Measurements from ENCODE around the gene JOSD1.

The JOSD1 gene

DNA sequence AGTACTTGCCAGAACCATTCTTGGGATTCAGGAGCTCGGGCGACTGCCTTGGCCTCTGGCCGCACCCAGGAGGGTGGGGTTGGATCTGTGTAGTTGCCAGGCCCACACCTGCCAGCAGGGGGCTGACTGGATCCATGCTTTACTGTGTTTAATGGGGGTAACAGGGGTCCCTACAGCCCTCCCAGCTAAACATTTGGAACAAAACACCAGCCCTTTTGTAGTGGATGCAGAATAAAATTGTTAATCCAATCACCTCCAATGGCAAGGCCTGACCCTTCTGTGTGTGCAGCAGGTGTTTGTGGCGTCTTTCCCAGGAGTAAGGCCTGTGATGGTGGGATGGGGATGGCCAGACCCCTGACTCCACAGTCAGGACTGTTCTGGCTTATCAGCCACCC lies 32.6 kb upstream of the JOSD1 start:
- DNase-seq (ENCODE audit: low read depth), result no peak

DNA sequence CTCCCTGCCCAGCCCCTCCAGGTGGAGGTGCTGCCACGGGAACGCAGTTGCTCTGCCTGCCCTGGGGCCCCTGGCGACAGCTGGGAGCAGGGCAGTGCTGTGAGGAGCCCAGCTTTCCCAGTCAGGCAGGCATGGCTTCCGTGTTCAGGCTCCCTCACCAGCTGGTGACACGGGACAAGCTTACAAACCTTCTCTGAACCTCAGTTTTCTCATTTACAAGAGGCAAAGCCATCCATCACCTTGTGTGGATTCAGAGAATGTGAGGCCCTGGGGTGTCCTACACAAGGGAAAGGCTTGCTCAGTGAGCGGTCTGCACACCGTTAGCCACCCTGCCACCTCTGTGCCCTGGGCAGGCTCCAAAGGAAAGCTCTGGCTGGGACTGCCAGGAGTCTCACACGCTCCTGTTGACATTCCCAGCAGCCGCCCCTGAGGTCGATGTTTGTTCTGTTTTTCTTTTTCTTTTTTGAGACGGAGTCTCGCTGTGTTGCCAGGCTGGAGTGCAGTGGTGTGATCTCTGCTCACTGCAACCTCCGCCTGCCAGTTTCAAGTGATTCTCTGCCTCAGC lies 31.6 kb upstream of the JOSD1 start:
- no peak for DNase-seq (ENCODE audit: low read depth)

DNA sequence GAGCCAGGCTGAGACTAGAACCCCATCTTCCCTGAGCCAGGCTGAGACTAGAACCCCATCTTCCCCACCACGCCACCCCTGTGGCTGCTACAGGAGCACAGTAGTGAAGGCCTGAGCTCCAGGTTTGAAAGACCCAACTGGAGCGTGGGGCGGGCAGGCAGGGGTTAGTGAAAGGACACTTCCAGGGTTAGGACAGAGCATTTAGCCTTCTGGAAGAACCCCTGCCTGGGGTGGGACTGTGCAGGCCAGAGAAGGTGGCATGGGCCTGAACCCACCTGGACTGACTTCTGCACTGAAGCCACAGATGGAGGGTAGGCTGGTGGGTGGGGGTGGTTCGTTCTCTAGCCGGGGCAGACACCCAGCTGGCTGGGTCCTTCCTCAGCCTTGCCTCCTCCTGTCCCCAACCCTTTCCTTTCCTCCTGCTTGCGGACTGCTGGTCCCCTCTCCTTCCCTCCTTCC lies 31.0 kb upstream of the JOSD1 start:
- DNase-seq (ENCODE audit: low read depth), result no peak

DNA sequence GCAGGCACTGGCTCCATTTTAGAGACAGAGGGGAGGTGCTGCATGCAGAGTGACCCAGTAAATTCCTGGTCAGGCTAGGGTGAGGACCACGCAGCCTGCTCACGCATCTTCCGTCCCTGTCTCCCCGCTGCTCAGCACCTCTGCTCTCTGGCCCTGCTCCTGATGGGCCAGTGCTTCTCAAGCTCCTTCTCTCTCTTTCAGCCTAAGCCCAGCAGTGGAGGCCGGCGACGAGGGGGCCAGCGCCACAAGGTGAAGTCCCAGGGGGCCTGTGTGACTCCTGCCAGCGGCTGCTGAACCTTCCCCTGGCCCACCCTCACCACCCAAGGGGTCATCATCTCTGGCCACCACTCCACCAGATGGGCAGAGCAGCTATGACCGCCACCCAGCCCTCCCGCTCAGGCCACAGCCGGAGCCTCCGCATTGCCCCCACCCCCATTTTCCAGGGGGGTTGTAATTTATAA lies 29.7 kb upstream of the JOSD1 start:
- no peak for DNase-seq (ENCODE audit: low read depth)

DNA sequence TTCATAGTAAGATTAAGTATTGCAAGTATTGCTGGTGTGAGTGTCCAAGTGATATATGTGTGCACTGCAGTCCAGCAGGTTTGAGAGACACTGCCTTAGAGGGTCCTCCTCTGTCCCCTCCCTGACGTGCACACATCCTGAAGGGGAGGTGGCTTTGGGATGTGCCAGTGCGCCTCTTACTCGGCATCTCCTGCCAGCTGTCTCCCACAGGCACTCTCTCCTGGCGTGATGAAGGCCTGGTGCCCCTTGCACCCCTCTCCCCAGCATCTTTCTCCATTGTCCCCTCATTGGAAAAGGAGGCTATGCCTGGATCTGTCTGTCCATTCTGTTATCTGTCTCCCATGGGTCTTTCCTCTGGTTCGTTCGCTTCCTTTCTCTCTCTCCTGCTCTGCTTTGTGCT lies 29.2 kb upstream of the JOSD1 start:
- no peak for DNase-seq (ENCODE audit: low read depth)

DNA sequence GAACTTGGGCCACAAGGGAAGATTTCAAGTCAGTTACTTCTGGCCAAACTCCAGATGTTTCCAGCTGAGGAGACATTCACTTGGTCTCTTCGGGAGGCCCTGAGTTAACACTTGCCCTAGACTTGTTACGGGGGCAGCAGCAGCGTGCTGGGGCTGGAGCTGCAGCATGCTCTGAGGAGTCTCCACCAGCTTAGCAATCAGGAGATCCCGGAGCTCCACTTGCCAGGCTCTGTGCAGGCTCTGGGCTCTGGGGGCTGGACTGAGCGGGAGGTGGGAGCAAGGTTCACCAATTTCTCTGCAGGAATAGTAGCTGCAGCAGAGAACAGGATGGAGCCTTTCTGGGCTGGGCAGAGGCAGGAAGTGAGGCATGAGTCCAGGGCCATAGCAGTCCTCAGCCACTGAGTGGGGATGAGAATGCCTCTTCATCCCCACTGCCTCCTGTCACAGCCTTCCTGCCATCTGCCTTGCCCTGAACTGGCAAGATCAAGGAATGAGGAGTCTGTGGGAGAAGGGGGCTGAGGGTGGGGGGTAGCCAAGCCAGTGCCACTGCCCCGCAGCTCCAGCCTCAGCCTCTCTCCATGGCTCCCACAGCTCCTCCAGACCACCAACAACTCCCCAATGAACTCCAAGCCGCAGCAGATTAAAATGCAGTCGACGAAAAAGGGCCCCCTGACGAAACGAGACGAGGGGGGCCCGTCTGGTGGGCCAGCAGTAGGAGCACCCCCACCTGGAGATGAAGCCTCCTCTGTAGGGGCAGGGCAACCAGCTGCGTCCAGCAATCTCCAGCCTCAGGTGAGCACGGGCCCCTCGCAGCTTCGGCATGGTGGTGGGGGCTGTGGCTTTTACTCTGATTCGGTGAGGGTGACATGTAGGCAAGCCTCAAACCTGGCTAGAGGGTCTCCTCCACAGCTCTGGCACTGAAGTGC lies 28.4 kb upstream of the JOSD1 start:
- no peak for DNase-seq (ENCODE audit: low read depth)

DNA sequence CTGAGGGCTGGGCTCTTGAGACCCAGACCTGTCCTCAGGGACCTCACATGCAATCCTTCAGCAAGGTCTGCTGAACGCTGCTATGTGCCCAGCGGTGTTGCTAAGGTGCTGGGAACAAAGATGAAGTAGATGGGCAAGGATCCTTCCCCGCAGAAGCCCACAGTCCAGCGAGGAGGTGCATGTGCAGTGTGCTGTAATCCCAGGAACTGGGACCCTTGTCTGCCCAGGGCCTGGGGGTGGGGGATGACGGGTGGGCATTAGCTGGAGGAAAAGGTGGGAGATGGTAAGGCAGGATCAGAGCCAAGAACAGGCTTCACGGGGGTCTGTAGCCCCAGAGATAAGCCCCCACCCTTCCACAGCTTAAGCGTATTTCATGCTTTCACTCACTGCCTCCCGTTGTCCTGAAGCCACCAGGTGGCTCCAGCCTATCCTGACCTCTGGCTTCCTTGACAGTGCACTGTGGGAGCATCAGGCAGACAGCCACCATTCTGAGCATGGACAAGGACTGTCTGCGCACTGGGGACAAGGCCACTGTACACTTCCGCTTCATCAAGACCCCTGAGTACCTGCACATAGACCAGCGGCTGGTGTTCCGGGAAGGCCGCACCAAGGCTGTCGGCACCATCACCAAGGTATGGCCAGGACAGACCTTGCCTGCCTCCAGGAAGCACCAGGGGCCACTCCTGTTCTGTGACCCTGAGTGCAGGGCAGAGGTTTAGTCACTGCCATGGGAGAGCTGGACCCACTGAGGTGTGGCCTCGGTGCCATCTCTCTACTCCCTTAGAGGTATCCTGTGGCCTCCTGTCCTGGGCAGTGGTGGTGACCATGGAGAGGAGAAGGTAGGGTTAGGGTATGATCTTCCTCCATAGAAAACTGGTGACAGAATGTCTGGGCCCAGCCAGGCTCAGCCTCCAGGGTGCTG lies 27.0 kb upstream of the JOSD1 start:
- no peak for DNase-seq (ENCODE audit: low read depth)

DNA sequence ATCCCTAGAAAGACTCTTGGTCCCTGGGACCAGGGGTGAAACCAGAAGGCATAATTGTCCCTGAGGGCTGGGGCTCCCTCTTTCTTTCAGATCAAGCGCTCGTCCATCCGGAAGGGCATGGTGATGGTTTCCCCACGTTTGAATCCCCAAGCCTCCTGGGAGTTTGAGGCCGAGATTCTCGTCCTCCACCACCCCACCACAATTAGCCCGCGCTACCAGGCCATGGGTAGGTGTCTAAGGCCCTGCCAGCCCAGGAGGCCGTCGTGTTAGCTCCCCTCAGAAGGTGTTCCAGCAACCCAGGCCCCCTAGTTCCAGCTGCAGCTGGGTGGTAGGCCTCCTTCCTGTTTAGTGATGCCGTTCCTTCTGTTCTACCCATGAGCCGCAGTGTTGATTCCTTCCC lies 26.4 kb upstream of the JOSD1 start:
- no peak for DNase-seq (ENCODE audit: low read depth)

DNA sequence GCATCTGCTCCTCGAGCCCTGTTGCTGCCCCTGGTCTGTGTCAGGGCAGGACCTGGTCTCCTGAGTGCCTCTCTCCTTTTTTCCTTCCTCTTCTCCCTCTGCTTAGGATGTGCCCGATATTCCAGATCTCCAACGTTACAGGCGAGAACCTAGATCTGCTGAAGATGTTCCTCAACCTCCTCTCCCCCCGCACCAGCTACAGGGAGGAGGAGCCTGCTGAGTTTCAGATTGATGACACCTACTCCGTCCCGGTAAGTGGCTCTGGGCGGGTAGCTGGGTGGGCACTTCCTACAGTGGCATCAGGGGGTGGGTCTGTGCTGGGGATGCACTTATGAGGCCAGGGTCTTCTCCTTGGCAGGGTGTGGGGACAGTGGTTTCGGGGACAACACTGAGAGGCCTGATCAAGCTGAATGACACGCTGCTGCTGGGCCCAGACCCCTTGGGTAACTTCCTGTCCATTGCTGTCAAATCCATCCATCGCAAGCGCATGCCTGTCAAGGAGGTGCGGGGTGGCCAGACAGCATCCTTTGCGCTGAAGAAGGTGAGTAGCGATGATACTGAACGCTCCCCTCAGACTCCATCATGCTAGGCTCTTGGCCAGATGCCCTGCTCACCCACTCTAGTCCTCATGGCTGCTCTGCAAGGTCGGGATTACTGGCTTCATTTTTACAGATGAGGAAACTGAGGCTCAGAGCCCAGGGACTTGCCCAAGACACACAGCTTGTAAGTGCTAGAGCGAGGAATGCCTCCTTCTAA lies 25.3 kb upstream of the JOSD1 start:
- no peak for DNase-seq (ENCODE audit: low read depth)

DNA sequence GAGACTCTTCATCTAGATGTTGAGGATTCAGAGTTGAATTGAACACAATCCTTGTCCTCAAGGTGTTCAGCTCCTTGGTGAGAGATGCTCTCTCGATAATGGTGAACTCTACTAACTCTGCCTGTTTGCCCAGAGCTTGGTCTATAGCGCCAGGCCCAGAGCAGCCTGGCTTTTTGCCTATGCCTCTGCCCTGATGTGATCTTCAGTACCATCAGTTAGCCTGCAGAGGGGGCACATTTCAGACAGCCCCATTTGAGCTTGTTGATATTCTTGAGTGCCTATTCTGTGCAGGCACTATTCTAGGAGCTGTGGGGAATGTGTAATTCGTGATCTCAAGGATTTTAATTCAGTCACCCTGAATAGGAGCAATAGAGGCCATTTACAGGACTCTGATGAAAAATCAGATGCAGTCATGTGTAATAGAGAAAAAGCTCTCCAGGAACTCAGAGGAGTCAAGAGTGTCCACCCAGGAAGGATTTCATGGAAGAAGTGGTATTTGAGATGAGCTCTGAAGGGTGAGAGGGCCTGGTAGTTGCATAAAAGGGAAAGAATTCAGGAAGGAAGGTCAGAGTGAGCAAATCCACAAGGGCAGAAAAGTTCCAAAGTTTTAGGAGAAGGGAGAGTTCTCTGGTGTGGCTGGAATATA lies 24.3 kb upstream of the JOSD1 start:
- DNase-seq (ENCODE audit: low read depth), result no peak

DNA sequence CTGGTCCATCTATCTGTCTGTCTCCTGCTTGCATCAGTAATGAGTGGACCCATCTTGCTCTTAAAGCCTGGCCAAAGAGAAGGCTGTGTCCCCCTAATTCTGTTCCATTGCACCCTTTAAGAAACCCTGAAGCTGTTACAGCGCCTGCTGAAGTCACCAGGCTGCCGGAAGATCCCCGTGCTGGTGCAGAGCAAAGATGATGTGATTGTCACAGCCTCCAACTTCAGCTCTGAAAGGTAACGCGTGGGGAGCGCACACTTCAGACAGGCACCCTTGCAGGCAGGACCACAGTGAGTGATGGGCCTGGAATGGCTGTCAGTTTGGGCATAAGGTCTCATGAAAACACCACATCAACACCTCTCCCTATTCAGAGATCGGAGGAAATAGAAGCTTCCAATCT lies 23.4 kb upstream of the JOSD1 start:
- no peak for DNase-seq (ENCODE audit: low read depth)

DNA sequence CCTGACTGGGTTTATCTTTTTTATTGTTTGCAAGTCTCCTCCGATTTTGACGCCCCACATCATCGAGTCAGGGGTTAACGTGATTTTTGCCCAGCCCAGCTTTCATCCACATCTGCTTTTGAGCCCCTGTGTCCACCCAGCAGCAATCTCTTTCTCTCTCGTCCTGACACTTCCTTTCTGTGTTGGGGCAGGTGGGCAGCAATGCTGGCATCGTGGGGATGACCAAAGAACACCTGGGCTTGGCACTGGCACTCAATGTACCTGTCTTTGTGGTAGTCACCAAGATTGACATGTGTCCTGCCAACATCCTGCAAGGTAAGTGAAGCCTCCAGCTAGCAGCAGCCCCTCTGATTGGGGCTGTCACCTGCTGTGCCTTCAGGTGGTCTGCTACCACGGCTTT lies 20.8 kb upstream of the JOSD1 start:
- no peak for DNase-seq (ENCODE audit: low read depth)

DNA sequence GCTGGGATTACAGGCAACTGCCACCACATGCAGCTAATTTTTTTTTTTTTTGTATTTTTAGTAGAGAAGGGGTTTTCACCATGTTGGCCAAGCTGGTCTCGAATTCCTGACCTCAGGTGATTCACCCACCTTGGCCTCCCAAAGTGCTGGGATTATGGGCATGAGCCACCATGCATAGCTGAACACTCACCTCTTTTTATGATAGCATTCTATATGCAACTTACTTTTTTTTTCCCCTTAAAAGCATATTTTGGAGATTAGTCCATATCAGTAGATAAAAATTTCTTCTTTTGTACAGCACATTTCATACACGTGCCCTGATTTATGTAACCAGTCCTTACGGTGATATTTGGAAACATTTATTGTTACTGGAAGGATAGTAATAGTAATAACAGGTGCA lies 19.6 kb upstream of the JOSD1 start:
- DNase-seq (ENCODE audit: low read depth), result no peak

DNA sequence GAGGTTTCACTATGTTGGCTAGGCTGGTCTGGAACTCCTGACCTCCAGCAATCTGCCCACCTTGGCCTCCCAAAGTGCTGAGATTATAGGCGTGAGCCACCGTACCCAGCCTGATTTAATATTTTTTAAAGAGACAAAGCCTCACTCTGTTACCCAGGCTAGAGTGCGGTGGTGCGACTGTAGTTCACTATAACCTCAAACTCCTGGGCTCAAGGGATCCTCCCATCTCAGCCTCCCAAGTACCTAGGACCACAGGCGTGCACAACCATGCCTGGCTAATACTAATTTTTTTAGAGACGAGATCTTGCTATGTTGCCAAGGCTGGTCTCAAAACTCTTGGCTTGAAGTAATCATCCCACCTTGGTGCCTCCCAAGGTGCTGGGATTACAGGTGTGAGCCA lies 18.5 kb upstream of the JOSD1 start:
- no peak for DNase-seq (ENCODE audit: low read depth)

DNA sequence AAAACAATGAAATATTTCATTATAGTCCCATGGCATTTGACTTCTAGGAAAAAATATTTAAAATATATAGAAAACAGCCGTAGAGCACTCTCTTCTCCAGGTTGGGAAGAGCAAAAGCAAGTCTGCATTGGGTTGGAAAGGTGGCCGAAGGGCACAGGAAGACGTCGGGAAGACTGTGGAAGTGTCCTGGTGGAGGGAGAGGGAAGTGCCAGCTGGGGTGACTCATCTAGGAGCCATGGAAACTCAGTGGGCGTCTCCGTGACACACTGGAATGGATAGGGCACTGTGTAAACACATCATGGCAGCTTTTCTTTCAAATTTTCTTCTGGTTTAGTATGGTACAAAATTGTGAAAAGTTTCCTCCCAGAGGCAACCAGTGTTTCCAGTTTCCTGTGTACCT lies 17.7 kb upstream of the JOSD1 start:
- no peak for DNase-seq (ENCODE audit: low read depth)

DNA sequence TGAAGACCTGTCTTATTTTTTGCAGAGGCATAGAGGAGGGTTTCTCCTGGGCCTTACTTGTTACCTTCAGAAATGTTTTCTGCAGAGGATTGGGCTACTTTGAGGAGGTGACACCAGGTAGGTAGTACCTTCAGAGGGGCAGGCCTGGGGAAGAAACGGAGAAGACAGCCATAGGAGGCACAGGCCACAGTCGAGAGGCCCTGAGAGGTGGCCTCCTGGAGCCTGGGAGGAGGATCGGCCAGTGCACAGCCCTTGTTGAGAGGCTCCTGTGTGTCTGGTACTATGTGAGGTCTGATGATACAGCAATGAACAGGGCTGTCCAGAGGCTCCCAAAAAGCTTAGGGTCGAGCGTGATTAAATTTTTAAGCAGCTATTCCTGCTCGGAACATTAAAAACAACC lies 16.5 kb upstream of the JOSD1 start:
- no peak for DNase-seq (ENCODE audit: low read depth)

DNA sequence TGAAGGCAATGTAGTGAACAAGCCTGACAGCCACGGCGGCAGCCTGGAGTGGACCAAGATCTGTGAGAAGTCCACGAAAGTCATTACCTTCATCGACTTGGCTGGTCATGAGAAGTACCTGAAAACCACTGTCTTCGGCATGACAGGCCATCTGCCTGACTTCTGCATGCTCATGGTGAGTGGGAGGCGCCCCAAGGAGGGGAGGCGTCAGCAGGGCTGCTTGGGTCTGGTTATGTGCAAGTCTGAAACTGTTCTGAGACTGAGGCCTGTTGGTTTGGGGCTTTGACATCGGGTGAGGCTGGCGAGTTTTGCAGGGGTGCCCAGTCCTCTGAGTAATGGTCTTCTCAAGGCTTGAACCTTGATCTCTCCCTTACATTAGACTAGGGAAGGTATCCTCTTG lies 16.1 kb upstream of the JOSD1 start:
- DNase-seq (ENCODE audit: low read depth), result no peak

DNA sequence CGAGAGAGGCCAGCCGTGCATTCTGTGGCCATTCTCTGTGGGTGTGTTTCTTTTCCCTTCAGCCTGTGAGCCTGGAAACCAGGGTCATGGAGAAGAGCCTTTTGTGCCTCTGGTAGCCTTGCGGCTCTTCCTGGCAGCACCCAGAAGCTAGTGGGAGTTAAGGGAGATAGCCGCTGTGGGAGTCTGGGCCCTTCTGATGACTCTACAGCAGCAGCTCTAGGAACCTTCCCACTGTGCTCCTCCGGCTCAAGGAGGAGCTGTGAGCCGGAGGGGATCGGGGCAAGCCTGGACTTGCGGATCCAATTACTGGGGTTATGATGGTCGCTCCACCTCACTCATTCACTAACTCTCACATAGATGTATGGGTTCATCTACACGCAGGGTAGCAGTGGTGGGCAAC lies 15.5 kb upstream of the JOSD1 start:
- DNase-seq (ENCODE audit: low read depth), result no peak

DNA sequence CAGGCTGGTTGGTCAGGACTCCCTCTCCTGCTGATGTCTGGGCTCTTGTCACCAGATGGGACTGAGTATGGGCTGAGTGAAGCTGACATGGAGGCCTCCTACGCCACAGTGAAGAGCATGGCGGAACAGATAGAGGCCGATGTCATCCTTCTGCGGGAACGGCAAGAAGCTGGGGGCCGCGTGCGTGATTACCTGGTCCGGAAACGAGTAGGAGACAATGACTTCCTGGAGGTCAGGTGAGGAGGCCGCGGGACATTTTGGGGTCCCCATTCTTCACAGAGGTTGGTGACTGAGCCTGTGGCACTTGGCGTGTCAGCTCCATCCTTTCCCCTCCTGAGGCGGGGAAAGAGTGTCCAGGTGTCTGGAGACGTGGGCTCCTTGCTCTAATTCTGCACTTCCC lies 15.1 kb upstream of the JOSD1 start:
- DNase-seq (ENCODE audit: low read depth), result no peak

DNA sequence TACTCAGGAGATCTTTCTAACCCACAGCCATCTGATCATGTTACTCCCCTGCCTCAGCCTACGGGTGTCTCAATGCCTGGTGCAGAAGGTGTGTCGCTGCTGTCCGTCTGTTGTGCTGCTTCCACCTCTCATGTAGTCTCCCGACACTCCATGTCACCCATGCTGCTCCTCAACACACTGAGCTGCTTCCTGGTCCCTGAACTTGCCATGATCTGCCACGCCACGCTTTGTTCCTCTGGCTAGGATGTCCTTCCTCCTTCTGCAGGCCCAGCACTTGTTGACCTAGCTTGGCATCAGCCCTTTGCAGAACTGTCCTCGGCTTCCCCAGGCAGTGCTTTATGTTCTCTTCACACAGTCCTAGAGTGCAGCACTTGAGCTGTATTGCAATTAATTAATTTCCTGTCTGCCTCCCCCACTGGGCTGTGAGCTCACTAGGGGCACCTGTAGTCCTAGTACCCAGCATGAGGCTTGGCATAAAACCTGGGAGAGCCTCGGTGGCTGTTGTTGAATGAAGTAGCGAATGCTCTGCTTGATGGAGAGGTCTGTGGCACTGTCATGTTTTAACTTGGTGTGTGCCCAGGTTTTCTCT lies 14.5 kb upstream of the JOSD1 start:
- no peak for DNase-seq (ENCODE audit: low read depth)

DNA sequence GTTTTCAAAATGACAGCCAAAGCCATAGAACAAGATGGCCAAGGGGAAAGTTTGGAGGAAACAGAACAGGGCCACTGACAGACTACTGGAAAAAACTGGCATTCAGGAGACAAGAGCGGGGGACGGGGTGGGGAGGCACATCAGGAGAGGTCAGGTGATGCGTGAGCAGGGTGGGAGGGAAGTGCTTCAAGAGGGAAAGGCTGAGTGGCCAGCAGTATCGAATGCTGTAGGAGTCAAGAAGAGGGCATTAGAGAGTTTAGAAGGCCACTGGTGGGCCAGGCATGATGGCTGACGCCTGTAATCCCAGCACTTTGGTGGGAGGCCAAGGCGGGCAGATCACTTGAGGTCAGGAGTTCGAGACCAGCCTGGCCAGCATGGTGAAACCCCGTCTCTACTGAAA lies 13.2 kb upstream of the JOSD1 start:
- no peak for DNase-seq (ENCODE audit: low read depth)

Data from stimulated activated CD4-positive, alpha-beta T cell treated with anti-CD3 and anti-CD28 coated beads, Interleukin-2, amount 100 ng/mL, for 4 hours (primary cell).